ENCODE results near the gene RARA.
"Not testable (repeated sequence)": the region's sequence is repeated elsewhere in the genome, so short reads cannot be mapped to it uniquely, and the experiment has no call there.

RARA gene

DNA sequence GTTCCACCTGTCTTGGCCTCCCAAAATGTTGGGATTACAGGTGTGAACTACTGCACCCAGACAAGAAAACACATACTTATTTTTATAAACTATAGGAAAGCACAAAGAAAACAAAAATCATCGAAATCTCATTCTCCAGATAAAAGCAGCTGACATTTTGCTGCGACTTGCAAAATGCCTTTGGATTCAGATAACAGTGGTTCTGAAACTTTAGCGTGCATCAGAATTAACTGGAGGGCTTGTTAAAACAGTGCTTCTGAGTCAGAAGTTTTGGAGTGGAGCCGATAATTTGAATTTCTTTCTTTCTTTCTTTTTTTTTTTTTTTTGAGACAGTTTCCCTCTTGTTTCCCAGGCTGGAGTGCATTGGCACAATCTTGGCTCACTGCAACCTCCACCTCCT, 73.3 kb downstream of the RARA start:
- DNase-seq, result no peak

DNA sequence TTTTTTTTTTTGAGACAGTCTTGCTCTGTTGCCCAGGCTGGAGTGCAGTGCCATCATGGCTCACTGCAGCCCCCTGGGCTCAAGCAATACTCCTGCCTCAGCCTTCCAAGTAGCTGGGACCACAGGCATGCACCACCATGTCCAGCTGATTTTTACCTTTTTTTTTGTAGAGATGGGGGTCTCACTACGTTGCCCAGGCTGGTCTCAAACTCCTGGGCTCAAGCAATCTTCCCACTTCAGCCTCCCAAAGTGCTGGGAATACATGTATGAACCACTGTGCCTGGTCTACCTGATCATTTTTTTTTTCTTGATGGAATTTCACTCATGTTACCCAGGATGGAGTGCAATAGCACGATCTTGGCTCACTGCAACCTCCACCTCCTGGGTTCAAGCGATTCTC, 77.6 kb downstream of the RARA start:
- DNase-seq, result not testable (repeated sequence)

DNA sequence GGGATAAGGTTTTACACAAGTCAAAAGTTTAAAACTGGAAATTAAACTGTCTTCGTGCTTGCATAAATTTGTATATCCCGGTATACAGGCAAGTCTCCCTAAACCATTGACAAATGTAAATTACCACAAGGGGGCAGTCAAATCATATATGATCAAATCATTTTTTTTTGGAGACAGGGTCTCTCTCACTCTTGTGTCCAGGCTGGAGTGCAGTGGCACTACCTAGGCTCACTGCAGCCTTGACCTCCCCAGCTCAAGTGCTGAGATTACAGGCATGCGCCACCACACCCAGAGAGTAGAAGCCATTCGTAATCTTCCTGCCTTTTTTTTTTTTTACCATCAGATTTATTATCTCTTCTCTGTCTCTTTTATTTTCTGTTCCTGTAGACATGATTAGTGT, 90.2 kb downstream of the RARA start:
- DNase-seq, result peak; percentile 73

DNA sequence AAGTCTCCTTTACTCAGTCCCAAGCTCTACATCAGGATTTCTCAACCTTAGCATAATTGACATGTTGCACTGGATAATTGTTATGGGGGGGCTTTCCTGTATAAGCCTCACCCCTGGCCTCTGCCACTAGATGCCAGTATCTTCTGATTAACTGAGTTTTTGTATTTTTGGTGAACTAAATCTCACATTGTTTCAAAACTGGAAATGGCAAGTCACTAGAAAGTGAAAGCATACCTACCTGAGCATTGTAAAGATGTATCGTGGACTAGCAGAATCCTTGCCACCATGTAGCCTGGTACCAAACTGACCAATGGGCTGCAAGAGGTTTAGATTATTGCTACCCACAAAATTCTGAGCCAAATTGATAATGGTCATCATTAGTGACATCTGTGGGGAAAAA, 93.7 kb downstream of the RARA start:
- no peak for DNase-seq

DNA sequence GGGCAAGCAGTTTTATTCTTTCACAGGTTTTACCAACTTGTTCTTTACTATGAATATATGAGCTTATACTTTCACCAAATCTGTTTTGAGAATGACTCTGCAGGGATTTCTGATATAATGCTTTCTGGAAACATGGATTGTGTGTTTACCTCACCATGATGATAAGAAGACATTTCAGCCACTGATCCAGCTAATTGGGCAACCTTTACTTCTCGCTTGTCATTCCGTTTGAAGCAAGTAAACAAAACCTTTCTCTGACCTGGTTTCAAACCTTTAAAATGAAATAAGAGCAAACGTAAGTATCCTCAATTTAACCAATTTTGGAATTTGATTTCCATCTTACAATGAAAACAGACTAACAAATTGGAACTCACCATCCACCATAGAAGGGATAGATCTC, 95.0 kb downstream of the RARA start:
- no peak for DNase-seq
